GM10248 (cell line): Measurements from ENCODE around the gene AGAP5.
"Not testable (repeated sequence)": the region's sequence is repeated elsewhere in the genome, so short reads cannot be mapped to it uniquely, and the experiment has no call there.

Experiments used
- CTCF ChIA-PET: fragments of 300-600 bp; sonication (Branson Sonifier 250); formaldehyde crosslinking; extraction: SDS; loops from one replicate; lab custom pipeline; 2021; ENCODE audit warnings: antibody characterized with exemption; lab: Yijun Ruan, JAX
- POLR2A ChIA-PET: fragments of 350-650 bp; sonication (Branson Sonifier 250); formaldehyde crosslinking; extraction: SDS; loops from one replicate; lab custom pipeline; 2020; ENCODE audit warnings: antibody characterized with exemption; lab: Yijun Ruan, JAX
- DNase-seq: peaks from one replicate; pipeline ENCODE4 v3.0.0; 2012; ENCODE audit errors: extremely low spot score

The AGAP5 gene

DNA sequence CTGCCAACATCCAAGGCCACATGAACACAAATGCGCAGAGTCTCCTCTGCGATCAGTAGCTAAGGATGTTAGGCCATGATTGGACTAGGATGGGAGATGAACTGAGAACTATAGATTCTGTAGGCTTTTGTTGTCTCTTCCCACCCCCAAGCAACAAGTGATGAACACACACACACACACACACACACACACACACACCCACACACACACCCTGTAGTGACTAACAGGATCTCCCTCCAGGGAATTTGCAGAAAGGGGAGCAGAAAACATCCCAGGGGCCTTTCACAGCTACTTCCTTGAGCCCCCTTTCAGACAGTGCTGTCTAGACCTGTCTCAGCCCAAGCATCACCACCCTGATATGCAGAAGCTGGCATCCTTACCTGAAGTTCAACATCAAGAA, 8.6 kb upstream of the AGAP5 start:
- CTCF ChIA-PET, POLR2A ChIA-PET, DNase-seq: not testable (repeated sequence)

DNA sequence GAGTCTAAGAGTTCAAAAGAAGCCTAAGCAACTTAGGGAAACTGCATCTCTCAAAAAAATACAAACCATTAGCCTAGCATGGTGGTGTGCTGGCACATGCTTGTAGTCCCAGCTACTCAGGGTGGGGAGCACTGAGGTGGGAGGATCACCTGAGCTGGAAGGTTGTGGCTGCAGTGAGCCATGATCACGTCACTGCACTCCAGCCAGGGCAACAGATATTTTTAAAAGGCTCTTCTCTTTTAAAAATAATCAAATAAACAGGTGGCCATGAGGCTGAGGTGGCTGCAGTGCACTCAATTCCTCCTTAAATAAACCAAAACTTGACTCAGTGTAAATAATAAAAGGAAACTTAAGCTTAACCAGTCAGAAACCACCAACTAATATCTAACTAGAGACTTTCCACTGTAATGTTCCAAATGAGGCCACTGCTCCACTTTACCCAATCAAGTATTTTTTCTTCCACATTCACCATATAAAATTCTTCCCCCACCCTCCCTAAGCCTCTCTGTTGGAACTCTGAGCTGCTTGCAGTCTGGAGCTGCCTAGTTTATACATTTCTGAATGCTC, 7.7 kb upstream of the AGAP5 start:
- CTCF ChIA-PET, POLR2A ChIA-PET, DNase-seq: not testable (repeated sequence)

DNA sequence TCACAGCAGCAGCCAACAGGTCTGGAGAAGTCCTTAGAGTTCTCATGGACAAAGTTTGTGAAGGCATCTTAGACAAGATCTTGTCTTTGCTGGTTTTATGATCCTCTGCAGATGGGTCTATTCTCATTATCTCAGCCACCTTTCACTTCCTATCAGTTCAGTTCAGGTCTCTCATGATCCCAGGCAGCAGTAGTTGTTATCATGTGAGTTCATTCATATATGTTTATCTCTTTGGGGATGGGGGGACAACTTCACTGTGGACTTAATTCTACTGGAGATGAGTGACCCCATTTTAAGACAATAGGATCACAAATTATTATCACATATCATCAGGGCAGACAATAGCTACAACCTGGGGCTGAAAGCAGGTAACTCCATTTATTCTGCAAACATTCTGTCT, 6.0 kb upstream of the AGAP5 start:
- CTCF ChIA-PET, POLR2A ChIA-PET, DNase-seq: not testable (repeated sequence)

DNA sequence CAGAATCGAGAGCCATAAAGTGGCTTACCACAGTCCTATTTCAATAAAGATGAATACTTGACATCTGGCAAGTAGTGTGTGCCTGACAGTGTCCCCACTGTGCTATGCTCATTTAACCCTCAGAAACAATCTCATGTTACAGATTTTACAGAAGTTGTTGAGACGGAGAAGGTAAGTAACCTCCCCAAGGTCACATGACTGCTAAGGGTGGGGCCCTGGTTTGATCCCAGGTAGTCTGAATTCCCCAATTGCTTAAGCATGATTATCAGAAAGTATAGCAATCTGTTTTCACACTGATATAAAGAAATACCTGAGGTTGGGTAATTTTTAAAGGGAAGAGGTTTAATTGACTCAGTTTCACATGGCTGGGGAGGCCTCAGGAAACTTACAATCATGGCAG, 910 bp upstream of the AGAP5 start:
- POLR2A ChIA-PET, DNase-seq, CTCF ChIA-PET: not testable (repeated sequence)

DNA sequence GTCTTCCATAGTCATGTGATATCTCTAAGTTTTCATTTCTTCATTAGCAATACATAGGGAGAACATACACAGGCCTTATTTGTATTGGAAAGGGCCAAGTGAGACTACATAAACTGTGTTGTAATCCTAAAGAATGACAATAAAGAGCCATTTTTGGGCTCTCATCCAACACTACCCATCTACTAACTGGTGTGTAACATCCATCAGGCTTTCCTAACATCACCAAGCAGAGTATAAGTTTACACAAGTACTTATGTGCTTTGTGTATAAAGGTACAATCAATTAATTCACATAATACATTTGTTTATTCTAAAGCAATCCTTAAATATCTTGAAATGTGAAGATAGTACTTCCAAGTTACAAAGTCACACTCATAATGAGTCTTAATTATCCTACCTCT, 2.6 kb downstream of the AGAP5 start:
- CTCF ChIA-PET, DNase-seq, POLR2A ChIA-PET: not testable (repeated sequence)

DNA sequence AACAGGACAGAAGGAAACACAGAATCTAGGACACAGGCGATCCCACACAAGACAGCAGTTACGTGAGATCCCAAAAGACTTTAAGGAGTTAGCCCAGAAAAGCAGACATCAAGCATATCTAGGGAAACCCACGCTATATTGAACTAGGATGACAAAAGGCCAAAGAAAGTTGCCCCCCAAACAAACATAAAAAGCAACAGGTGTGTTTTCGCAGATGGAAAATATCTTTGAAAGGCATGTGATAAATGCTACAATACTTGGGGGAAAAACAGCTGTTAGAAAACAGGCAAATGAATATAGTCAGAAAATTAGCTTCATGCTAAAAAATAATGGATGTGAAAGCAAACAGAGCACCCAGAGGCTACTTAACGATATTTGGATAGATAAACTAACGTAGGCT, 7.2 kb downstream of the AGAP5 start:
- CTCF ChIA-PET, POLR2A ChIA-PET, DNase-seq: not testable (repeated sequence)

DNA sequence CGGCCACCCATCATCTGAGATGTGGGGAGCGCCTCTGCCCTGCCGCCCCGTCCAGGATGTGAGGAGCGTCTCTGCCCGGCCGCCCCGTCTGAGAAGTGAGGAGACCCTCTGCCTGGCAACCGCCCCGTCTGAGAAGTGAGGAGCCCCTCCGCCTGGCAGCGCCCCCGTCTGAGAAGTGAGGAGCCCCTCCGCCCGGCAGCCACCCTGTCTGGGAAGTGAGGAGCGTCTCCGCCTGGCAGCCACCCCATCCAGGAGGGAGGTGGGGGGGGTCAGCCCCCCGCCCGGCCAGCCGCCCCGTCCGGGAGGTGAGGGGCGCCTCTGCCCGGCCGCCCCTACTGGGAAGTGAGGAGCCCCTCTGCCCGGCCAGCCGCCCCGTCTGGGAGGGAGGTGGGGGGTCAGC, 8.3 kb downstream of the AGAP5 start:
- CTCF ChIA-PET, DNase-seq, POLR2A ChIA-PET: not testable (repeated sequence)

DNA sequence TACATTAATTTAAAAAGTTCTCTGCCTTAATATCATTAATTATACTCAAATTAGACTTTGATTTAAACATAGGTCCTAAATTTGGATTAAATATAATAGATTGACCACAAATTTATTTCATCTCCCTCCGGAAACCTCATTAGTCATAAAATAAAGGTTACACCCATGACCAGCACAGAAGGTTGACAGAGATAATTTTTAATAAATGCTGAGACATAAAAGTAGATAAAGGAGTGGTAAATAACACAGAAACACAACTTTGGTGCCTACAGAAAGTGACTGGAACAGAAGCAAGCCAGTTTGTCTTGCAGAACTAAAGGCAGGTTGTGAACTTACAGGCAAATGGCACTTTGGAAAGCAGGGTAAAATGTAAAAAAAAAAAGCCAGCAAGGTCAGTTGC, 10.3 kb downstream of the AGAP5 start:
- DNase-seq, CTCF ChIA-PET, POLR2A ChIA-PET: not testable (repeated sequence)

DNA sequence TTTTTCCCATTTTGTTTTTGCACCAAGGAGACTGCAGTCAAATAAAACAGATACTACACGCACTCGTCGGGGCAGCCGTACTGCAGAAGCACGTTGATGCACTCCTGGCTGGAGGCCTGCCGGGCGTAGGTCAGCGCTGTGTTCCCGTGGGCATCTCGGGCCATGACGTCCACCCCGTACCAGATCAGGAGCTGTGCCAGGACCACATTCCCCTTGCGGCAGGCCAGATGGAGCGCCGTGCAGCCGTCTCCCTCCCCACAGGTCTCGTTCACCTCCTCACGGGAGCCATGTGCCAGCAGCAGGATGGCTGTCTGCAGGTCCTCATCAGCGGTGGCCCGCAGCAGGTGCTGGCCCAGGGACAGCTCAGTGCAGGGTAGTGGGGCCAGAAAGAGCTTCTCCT, 23.4 kb downstream of the AGAP5 start:
- DNase-seq, POLR2A ChIA-PET, CTCF ChIA-PET: not testable (repeated sequence)

DNA sequence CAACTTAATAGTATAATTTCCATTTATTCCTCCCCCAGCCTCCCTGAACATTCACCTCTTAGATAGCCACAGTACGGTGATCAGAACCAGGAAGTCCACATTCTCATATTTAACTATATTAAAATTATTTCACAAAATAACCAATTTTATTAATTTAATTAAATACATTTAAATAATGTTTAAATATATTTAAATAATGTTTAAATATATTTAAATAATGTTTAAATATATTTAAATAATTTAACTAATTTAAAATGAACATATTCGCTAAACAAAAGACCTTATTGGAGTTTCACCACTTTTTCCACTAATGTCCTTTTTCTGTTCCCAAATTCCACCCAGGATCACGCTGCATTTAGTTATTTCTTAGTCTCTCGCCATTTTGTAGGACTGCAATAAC, 29.5 kb downstream of the AGAP5 start:
- POLR2A ChIA-PET, DNase-seq, CTCF ChIA-PET: not testable (repeated sequence)

DNA sequence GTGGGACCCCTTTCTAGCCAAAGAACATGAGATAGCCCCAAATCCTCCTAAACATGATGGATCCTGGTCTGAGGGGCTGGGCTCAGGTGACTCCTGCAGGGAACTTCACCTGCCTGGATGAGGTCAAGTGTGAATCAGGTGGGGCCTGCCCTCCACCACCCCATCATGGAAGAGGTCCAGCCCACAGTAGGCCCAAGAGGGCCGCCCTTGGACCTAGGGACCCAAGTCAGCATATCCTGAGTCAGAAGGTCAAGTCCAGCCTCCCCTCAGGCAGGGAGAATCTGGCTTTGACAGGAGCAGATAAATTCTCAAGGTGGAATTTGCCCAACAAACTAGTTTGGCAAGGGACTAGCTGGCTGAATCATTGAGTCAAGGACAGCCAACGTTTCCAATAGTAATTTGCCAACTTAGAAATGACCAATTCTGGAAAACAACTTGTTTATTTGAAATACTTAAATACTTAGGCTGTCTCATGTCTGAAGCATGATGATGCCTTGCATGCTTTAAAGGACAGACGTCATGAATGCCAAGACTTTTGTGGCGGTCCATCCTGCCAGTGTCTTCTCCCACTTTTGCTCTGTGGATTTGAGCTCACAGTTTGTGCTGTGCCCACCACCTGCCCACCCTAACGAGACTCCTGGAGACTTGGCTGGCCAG, 31.6 kb downstream of the AGAP5 start:
- DNase-seq, CTCF ChIA-PET, POLR2A ChIA-PET: not testable (repeated sequence)

DNA sequence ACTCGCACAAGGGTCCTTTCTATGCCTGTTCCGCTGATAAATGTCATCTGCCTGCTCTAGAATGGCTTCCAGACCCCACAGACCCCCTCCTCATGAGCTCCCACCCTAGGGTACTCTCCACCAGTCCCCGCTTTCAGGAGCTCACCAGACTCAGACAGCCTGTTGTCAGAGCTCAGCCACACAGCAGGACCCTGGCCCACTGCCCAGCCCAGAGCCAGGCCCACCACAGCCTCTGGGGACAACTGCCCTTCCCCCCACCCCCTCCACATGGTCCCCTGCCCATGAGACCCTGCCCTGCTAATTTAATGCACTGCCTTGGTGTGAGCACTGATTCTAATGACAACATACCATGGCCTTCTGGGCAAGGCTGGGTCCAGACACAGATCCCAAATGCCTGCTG, 32.3 kb downstream of the AGAP5 start:
- CTCF ChIA-PET, POLR2A ChIA-PET, DNase-seq: not testable (repeated sequence)

DNA sequence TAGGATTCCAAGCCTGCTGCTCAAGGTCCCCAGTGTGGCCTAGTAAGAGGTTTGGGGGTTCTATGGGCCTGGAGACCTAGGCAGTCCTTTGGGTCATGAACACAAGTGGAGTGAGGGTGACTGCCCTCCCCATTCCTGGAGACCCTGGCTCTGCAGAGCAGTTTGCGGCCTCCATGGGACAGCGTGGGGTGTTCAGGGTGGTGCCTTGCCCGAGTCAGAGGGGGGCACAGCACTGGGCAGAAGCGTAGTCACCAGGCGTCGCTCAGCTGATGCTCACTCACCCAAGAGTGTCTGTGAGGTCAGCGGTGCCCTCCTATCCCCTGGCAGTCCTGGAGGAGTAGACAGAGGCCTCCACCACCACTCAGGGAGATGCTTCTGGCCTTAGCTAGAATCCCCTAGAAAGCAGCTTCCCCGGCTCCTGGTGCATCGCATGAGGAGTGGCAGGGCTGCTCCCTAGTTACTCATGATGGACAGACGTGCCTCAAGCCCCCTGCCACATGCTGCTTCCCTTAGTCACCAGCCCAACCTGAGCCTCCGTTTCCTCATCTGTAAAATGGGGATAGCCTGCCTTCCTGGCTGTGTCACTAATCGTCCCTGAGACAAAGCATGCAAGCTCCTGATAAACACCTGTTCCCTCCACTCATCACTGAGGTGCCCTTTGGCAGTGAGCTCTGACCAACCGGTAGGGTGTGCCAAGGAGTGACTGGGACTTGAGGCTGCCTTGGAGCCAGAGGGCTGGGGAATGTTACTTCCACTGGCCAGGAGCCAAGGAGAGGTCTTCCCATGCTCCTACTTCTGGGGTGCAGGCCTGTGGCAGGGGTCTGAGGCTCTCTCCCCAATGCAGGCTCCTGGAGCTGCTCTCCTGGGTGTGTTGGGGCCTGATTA, 33.5 kb downstream of the AGAP5 start:
- DNase-seq, CTCF ChIA-PET, POLR2A ChIA-PET: not testable (repeated sequence)

DNA sequence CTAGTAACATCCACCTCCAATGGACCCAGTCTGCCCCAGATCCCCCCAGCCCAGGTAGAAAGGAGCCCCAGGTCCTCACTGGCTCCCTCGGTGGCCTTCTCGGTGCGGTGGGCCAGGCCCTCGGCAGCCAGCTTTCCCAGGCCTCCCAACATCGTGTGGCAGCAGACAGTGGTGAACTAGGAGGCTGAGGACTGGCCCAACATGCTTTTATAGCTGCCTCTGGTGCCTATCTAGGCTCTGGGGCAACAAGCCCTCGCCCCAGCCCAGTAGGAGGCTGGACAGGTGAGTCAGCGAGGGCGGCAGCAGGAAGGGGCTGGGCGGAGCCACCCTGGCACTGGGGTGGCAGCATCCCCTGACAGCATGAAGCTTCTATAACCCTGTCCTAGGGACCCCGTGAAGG, 34.3 kb downstream of the AGAP5 start:
- POLR2A ChIA-PET, CTCF ChIA-PET, DNase-seq: not testable (repeated sequence)

DNA sequence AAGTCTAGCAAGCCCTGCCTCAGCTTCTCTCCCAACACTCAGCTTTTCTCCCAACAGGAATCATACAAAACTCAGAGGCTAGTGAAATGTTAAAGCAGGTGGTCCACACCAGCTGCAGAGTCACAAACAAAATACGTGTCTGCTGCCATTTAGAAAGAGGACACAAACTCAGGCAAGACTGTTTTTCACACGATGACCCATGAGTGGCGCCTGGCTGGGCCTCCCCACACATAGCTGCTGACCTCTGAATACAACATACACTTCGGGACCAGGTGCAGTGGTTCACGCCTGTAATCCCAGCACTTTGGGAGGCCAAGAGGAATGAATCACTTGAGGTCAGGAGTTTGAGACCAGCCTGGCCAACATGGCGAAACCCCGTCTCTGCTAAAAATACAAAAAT, 35.2 kb downstream of the AGAP5 start:
- POLR2A ChIA-PET, CTCF ChIA-PET, DNase-seq: not testable (repeated sequence)
